B cell (primary cell): ENCODE measurements around the gene GPR146. TPM values are rescaled to one million over a fixed set of nuclear protein-coding genes. Genes with fewer than 3 reads are reported as not detected.
A peak's percentile ranks its signal among the peaks of the same experiment; 100 is the strongest.

Experiments
- ATAC-seq: fragments of 200-7000 bp; cut with Tn5 transposase; one replicate; pipeline ENCODE4 v1.10.0; 2021; ENCODE audit warnings: low read depth, mild to moderate bottlenecking, moderate number of reproducible peaks, moderate library complexity
- CTCF ChIA-PET: fragments of 350-600 bp; sonication (Branson Sonifier 250); formaldehyde crosslinking; loops from one replicate; lab custom pipeline; 2021; ENCODE audit warnings: antibody characterized with exemption, inconsistent platforms; lab: Charles Lee
- POLR2A ChIA-PET: fragments of 350-600 bp; sonication (Branson Sonifier 250); formaldehyde crosslinking; loops from one replicate; lab custom pipeline; 2021; ENCODE audit warnings: antibody characterized with exemption; lab: Charles Lee
- DNase-seq: peaks from one replicate; pipeline ENCODE4 v3.0.0; 2013
- H2AFZ ChIP-seq: 2 replicates; pipeline ENCODE4 v1.6.1; 2012; ENCODE audit warnings: mild to moderate bottlenecking, low read depth, low read length; ENCODE audit not compliant: insufficient read depth, poor library complexity, severe bottlenecking
- H3K27ac ChIP-seq, 2 donors: 1 replicate in 1 of 2; 2 replicates in 1 of 2; pipeline ENCODE4 v1.5.1; 2012 to 2013; ENCODE audit warnings: low read length in 2 of 2, mild to moderate bottlenecking in 2 of 2, moderate library complexity in 1 of 2
- H3K27me3 ChIP-seq, 4 experiments: fragments of 200-600 bp in 1 of 4; sonication (generic) in 1 of 4; replicated peaks in 1 of 4; 1 replicate in 2 of 4; 2 replicates in 2 of 4; pipeline versions ENCODE4 v1.6.1 to v1.7.0; 2013 to 2016; ENCODE audit warnings: low read length in 3 of 4, mild to moderate bottlenecking in 2 of 4, mixed read lengths in 1 of 4, moderate library complexity in 1 of 4; ENCODE audit not compliant: insufficient read depth in 4 of 4, control insufficient read depth in 3 of 4; ENCODE audit errors: control extremely low read depth in 1 of 4
- H3K36me3 ChIP-seq, 2 experiments: replicated peaks in 1 of 2; 1 replicate in 1 of 2; 2 replicates in 1 of 2; pipeline versions ENCODE4 v1.6.1 to v1.7.1; 2013; ENCODE audit warnings: low read length in 1 of 2; ENCODE audit not compliant: insufficient read depth in 2 of 2, control insufficient read depth in 1 of 2; ENCODE audit errors: control extremely low read depth in 1 of 2, extremely low read depth in 1 of 2
- H3K4me1 ChIP-seq, 2 donors: fragments of 200-600 bp in 1 of 2; sonication (generic) in 1 of 2; 1 replicate in 1 of 2; 2 replicates in 1 of 2; pipeline versions ENCODE4 v1.5.1 to v1.6.1; 2013 to 2017; ENCODE audit warnings: low read length in 2 of 2; ENCODE audit not compliant: control insufficient read depth in 2 of 2, insufficient read depth in 2 of 2
- H3K4me2 ChIP-seq: replicated peaks from 2 replicates; pipeline ENCODE3; 2012; ENCODE audit warnings: mild to moderate bottlenecking, low read depth, low read length; ENCODE audit not compliant: poor library complexity, severe bottlenecking
- H3K4me3 ChIP-seq, 5 experiments: fragments of 200-600 bp in 1 of 5; sonication (generic) in 1 of 5; 1 replicate in 3 of 5; 2 replicates in 2 of 5; pipeline versions ENCODE4 v1.5.1 to v1.7.0; 2011 to 2016; ENCODE audit warnings: low read length in 4 of 5, mild to moderate bottlenecking in 4 of 5, low read depth in 2 of 5, control low read depth in 1 of 5, moderate library complexity in 1 of 5; ENCODE audit not compliant: insufficient read depth in 1 of 5; ENCODE audit errors: control extremely low read depth in 1 of 5, extremely low read depth in 1 of 5
- H3K79me2 ChIP-seq: fragments of 200-600 bp; sonication (generic); one replicate; pipeline ENCODE4 v1.6.0; 2016; ENCODE audit warnings: low read length; ENCODE audit not compliant: control insufficient read depth, insufficient read depth
- H3K9ac ChIP-seq: fragments of 200-600 bp; sonication (generic); 2 replicates; pipeline ENCODE4 v1.6.1; 2017; ENCODE audit warnings: mild to moderate bottlenecking, low read length, moderate library complexity
- H3K9me3 ChIP-seq, 3 donors: one replicate each; pipeline versions ENCODE4 v1.6.1 to v1.7.1; 2013; ENCODE audit warnings: low read length in 2 of 3; ENCODE audit not compliant: control insufficient read depth in 2 of 3, insufficient read depth in 1 of 3; ENCODE audit errors: control extremely low read depth in 1 of 3
- H4K20me1 ChIP-seq: 2 replicates; pipeline ENCODE4 v1.6.0; 2012; ENCODE audit warnings: mild to moderate bottlenecking, low read length; ENCODE audit not compliant: insufficient read depth, control insufficient read depth, poor library complexity, severe bottlenecking
- H3K27ac Mint-ChIP-seq: one replicate; pipeline ENCODE4 v1.8.0; 2021; ENCODE audit warnings: mixed read lengths
- H3K27me3 Mint-ChIP-seq: one replicate; pipeline ENCODE4 v1.8.0; 2021; ENCODE audit warnings: mixed read lengths
- H3K4me1 Mint-ChIP-seq: one replicate; pipeline ENCODE4 v1.8.0; 2021; ENCODE audit warnings: mixed read lengths
- H3K4me3 Mint-ChIP-seq: one replicate; pipeline ENCODE4 v1.8.0; 2021; ENCODE audit warnings: mixed read lengths
- H3K9me3 Mint-ChIP-seq: one replicate; pipeline ENCODE4 v1.8.0; 2022; ENCODE audit warnings: mixed read lengths; ENCODE audit not compliant: insufficient read depth
- CTCF ChIP-seq: fragments of 200-600 bp; IDR thresholded peaks from one replicate; pipeline ENCODE4 v1.8.0; 2022; ENCODE audit warnings: antibody characterized with exemption, mild to moderate bottlenecking
- EZH2 ChIP-seq: IDR thresholded peaks from 2 replicates; pipeline ENCODE4 v1.6.1; 2012; ENCODE audit warnings: borderline replicate concordance, low read depth, mild to moderate bottlenecking, moderate library complexity, low read length; ENCODE audit not compliant: insufficient read depth, poor library complexity, severe bottlenecking
- whole genome bisulfite sequencing: methylation state at CpG from one replicate; pipeline ENCODE4 v1.1.5; 2013; ENCODE audit warnings: missing lambda C conversion rate; ENCODE audit not compliant: insufficient coverage; 5-methylcytosine and 5-hydroxymethylcytosine counted together
- intact Hi-C: fragments of 100-400 bp; cut with micrococcal nuclease; formaldehyde crosslinking; loops from one replicate; pipeline ENCODE4 v1.10.0; 2022
- polyA plus RNA-seq: library from polyadenylated mRNA; depleted of rRNA; stranded (reverse); fragments of >200 nt; gene quantifications from 2 replicates; pipeline ENCODE4 v1.2.3, GENCODE V29; 2012
- total RNA-seq, 2 donors: library from RNA; stranded (reverse); fragments of 120-200 nt in 1 of 2; gene quantifications; 1 replicate in 1 of 2; 2 replicates in 1 of 2; pipeline versions ENCODE4 v1.2.3 to v1.2.4, GENCODE V29; 2013 to 2022

Gene GPR146
- total and polyA plus RNA-seq, 2 donors (not counting 1 experiment from before 2014, with no cell fraction given): 4.2 to 45.4 TPM

DNA sequence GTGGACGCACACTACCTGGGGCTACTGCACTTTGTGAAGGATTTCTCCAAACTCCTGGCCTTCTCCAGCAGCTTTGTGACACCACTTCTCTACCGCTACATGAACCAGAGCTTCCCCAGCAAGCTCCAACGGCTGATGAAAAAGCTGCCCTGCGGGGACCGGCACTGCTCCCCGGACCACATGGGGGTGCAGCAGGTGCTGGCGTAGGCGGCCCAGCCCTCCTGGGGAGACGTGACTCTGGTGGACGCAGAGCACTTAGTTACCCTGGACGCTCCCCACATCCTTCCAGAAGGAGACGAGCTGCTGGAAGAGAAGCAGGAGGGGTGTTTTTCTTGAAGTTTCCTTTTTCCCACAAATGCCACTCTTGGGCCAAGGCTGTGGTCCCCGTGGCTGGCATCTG lies 14.0 kb downstream of the GPR146 start:
- H3K27ac Mint-ChIP-seq: no peak overlapping the region
- H3K9me3 ChIP-seq: peaks cover 0 to 25% (median 0%) of the 10 kb centered on the region in 3 donors
- no peaks in the 10 kb centered on the region for H3K9me3 Mint-ChIP-seq
- H2AFZ ChIP-seq: no peak overlapping the region
- peaks cover 52 to 55% of the 10 kb centered on the region in 2 donors for H3K4me1 ChIP-seq
- peaks cover 5% of the 10 kb centered on the region for H3K79me2 ChIP-seq
- no peak for ATAC-seq
- no peak overlapping the region for H3K4me3 ChIP-seq
- TF ChIP-seq CTCF: no peak
- TF ChIP-seq EZH2: no peak
- intact Hi-C loops: no loop called here
- no peak overlapping the region for H3K4me3 Mint-ChIP-seq
- WGBS: 96% methylated on average over 6 of the region's 13 CpGs
- no peak overlapping the region for H3K27ac ChIP-seq
- H3K36me3 ChIP-seq: no peaks in the 10 kb centered on the region
- peaks cover 23% of the 10 kb centered on the region for H3K27me3 Mint-ChIP-seq
- POLR2A ChIA-PET: interaction anchor here (1.2 to 1.9 kb wide), 3 partner anchors 14 to 66 kb away, joined by 3 to 6 read pairs (median 5); partner anchors contain the start of gene GPR146
- H3K4me2 ChIP-seq: no peak overlapping the region
- peaks cover 0 to 57% (median 18%) of the 10 kb centered on the region in 4 experiments for H3K27me3 ChIP-seq
- H3K9ac ChIP-seq: no peak overlapping the region
- H4K20me1 ChIP-seq: peaks cover 41% of the 10 kb centered on the region
- CTCF ChIA-PET: interaction anchor here (0.9 to 16.5 kb wide), 5 partner anchors 13 to 117 kb away, joined by 3 to 496 read pairs (median 10); partner anchors contain the start of gene GPR146
- H3K4me1 Mint-ChIP-seq: peaks cover 59% of the 10 kb centered on the region
- DNase-seq: no peak

DNA sequence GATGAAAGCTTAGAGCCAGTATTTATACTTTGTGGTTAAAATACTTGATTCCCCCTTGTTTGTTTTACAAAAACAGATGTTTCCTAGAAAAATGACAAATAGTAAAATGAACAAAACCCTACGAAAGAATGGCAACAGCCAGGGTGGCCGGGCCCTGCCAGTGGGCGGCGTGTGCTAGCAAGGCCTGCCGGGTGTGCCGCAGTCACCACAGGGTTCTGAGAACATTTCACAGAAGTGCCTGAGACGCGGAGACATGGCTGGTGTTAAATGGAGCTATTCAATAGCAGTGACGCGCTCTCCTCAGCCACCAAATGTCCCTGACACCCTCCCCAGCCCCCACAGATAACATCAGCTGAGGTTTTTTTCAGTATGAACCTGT lies 14.5 kb downstream of the GPR146 start:
- intact Hi-C loops: no loop called here
- CTCF ChIA-PET: interaction anchor here (0.6 to 16.5 kb wide), 5 partner anchors 14 to 117 kb away, joined by 3 to 496 read pairs (median 3); partner anchors contain the start of gene GPR146
- peak overlapping the region; percentile 19 for H3K4me3 Mint-ChIP-seq
- ATAC-seq (no peak), DNase-seq (no peak)
- H3K27ac Mint-ChIP-seq: no peak overlapping the region
- no peak overlapping the region for H3K4me3 ChIP-seq
- no peaks in the 10 kb centered on the region for H3K36me3 ChIP-seq
- H3K4me1 Mint-ChIP-seq: peaks cover 64% of the 10 kb centered on the region
- peaks cover 52 to 55% of the 10 kb centered on the region in 2 donors for H3K4me1 ChIP-seq
- POLR2A ChIA-PET: interaction anchor here (1.2 to 1.9 kb wide), 3 partner anchors 15 to 66 kb away, joined by 3 to 6 read pairs (median 5); partner anchors contain the start of gene GPR146
- WGBS: 78% methylated on average over 8 of the region's 10 CpGs
- H3K9ac ChIP-seq: no peak overlapping the region
- peaks cover 5% of the 10 kb centered on the region for H3K79me2 ChIP-seq
- H3K27me3 Mint-ChIP-seq: peaks cover 27% of the 10 kb centered on the region
- no peak overlapping the region for H3K27ac ChIP-seq
- TF ChIP-seq EZH2 (no peak), CTCF (no peak)
- no peaks in the 10 kb centered on the region for H3K9me3 Mint-ChIP-seq
- peaks cover 0 to 55% (median 19%) of the 10 kb centered on the region in 4 experiments for H3K27me3 ChIP-seq
- peaks cover 41% of the 10 kb centered on the region for H4K20me1 ChIP-seq
- H3K9me3 ChIP-seq: peaks cover 0 to 25% (median 0%) of the 10 kb centered on the region in 3 donors
- no peak overlapping the region for H3K4me2 ChIP-seq
- no peak overlapping the region for H2AFZ ChIP-seq
